Measurements from ENCODE around the gene ZFYVE16.
"Not testable (repeated sequence)": the region's sequence is repeated elsewhere in the genome, so short reads cannot be mapped to it uniquely, and the experiment has no call there.

ZFYVE16 gene

DNA sequence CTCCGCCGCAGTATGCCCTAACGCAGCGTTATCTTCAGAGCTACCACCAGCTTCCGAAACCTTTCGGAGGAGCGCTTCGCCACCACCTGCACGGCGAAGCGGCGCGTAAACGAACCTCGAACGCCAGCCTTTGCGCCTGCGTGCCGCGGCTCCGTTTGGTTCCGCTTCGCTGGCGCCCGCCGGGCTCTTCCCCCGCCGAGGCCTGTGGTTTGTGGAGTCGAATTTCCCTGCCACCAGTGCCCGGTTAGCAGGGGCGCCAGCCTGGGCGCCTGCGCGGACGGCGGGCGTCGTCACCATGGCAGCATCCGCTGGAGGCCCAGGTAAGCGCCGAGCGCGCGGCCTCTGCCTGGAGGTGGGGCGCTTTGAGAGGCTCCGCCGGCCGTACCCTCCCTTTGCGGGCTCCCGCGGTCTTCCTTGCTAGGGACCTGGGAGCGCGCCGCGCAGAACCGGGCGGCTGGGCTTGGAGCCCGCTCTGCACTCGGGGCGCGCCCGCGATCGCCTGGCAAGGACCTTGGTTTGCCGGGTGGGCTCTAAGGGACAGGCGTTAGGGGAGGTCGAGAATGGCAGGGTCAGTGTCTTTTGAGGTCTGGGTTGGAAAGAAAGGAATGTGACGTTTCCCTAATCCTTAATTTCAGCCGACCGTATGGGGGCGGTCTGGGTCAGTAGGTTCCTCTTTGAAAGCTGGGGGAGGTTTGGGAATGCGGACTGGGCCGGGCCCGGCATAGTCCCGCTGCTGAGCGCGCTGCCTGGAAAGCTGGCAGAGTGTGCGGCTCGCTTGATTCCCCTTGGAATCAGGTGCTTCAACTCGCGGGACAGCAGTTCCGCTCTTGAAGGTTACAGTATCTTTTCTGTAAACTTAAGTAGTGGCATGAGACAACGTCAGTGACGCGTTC, 80.2 kb downstream of the ZFYVE16 start, which contains the start of gene FAM151B:
FAM151B (plus strand) TSS at position 272 of the 893 bp plus-strand sequence; CDS start at position 296, 24 bp downstream.
- peak; percentile 29 to 44 for DNase-seq (ENCODE audit: low read depth in 2 of 2)

DNA sequence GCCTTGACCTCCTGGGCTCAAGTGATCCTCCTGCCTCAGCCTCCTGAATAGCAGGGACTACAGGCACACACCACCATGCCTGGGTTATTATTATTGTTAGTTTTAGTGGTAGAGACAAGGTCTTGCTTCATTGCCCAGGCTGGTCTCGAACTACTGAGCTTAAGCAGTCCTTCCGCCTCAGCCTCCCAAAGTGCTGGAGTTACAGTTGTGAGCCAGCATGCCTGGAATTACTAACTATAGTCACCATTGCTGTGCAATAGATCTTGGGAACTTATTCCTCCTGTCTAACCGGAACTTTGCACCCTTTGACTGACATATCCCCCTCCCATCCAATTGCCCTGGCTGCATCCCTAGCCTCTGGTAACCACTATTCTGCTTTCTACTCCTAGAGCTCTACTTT, 83.4 kb downstream of the ZFYVE16 start:
- no peak for DNase-seq (ENCODE audit: low read depth in 2 of 2)

DNA sequence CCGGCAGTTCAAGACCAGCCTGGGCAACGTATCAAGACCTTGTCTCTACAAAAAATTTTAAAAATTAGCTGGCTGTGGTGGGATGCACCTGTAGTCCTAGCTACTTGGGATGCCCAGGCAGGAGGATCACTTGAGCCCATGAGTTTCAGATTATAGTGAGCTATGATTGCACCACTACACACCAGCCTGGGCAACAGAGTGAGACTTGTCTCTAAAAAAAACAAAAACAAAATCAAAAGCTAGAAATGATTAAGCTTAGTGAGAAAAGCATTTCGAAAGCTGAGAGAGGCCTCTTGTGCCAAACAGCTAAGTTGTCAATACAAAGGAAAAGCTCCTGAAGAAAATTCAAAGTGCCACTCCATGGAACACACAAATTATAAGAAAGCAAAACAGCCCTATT, 84.9 kb downstream of the ZFYVE16 start:
- DNase-seq (ENCODE audit: low read depth in 2 of 2) = no peak

DNA sequence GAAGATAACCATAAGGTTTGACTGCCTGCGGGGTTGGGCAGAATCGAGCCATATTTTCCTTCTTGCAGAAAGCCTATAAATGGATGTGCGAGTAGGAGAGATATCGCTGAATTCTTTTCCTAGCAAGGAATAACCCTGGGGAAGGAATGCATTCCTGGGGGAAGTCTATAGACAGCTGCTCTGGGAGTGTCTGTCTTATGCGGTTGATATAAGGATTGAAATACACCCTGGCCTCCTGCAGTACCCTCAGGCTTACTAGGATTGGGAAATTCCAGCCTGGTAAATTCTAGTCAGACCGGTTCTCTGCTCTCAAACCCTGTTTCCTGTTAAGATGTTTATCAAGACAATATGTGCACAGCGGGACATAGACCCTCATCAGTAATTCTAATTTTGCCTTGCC, 85.6 kb downstream of the ZFYVE16 start:
- not testable (repeated sequence) for DNase-seq (ENCODE audit: low read depth in 2 of 2)

DNA sequence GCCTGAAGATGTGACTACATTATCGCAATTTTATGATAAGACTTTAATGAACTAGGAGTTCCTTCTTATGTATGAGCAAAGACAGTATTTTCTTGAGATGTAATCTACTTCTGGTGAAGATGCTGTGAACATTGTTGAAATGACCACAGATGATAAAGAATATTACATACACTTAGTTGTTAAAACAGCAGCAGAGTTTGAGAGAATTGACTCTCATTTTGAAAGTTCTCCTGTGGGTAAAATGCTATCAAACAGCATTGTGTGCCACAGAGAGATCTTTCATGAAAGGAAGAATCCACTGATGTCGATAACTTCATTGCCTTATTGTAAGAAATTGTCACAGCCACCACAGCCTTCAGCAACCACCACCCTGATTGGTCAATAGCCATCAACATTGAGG, 88.0 kb downstream of the ZFYVE16 start:
- DNase-seq (ENCODE audit: low read depth in 2 of 2) = no peak

DNA sequence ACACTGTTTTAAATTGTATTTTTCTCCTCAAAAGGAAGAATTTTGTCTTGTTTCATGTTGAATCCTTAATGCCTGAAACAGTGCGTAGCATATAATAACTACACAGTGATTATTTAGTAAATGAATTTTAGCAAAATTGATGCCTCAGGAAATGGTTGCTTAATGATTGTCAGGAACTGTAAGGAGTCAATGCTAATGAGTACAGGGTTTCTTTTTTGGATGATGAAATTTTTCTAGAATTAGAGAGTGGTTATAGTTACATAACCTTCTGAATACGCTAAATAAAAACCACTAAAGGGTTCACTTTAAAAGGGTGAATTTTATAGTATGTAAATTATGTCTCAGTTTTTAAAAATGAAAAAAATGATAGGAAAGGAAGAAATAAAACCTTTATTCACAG, 94.9 kb downstream of the ZFYVE16 start:
- no peak for DNase-seq (ENCODE audit: low read depth in 2 of 2)

DNA sequence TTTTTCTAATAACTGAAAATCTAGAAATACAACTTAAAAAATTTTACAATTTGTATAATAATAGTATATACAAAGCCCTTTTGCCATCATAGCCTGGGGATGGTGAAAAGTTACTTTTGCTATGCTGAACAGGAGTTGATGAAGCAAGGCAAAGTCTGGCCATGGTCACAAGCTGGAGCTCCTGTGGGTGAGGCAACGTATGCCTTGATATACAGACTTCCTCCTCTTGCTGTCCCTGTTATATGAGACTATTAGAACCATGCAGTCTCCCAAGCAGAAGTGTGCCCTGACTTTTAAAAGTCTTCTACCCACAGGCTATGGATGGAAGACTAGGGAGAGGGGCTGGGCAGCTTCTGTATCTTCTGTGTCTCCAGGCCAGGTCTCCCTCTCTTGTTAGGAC, 95.8 kb downstream of the ZFYVE16 start:
- DNase-seq (ENCODE audit: low read depth in 2 of 2) = no peak

DNA sequence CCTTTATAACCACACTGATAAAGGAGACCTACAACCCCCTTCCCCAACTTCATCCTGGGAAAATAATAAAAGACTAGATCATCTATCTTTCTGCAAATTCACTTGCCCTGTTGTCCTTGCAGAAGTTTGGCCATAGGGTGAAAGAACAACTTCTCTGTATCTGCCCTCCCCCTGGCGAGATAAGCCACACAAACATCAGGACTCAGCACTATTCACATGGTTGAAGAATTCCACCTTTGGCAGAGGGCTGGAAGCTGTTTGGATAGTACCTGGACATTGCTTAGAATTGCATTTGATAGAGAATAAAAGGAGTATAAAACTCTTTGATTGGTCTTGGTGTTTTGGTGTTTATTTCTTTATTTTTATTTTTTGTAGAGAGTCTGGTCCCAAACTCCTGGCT, 97.0 kb downstream of the ZFYVE16 start:
- no peak for DNase-seq (ENCODE audit: low read depth in 2 of 2)

DNA sequence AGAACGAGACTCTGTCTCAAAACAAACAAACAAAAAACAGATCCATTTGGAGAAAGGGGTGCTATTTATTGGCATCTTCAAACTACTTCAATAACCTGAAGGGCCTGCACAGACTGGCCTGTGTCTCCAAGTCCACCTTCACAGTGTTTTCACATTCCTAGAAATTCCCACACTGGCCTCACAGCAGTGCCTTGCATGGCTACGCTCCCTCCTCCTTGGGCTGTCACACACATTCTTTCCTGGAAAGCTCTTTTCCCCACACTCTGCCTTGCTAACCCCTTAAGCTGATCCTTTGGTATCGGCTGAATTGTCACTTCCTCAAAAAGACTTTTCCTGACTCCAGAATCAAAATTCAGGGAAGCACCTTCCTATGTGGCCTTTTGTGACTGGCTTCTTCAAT, 99.8 kb downstream of the ZFYVE16 start:
- no peak for DNase-seq (ENCODE audit: low read depth in 2 of 2)

DNA sequence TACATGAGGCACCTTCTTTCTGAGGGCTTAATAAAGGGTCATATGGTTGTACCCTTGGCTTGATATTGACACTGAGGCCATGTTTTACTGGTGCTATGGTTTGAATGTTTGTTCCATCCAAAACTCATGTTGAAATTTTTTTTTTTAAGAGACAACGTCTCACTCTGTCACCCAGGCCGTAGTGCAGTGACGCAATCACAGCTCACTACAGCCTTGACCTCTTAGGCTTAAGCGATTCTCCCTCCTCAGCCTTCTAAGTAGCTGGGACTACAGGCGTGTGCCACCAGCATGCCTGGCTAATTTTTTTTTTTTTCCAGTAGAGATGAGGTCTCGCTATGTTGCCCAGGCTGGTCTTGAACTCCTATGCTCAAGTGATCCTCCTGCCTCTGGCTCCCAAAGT, 101.0 kb downstream of the ZFYVE16 start:
- DNase-seq (ENCODE audit: low read depth in 2 of 2) = no peak

DNA sequence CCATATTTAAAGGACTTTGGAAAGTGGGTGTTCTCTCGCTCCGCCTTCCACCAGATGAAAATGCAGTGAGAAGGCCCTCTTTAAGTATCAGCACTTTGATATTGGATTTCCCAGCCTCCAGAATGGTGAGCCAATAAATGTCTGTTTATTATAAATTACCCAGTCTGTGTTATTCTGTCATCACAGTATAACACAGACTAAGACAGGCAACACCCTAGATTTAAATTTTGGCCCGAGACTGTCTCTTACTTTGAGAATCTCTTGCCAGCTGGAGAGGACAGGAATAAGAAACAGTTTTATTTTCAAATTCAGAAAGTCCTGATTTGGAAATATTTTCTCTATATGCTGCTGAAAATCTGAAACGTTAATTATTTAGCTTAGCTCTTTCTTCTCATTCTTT, 101.5 kb downstream of the ZFYVE16 start:
- DNase-seq (ENCODE audit: low read depth in 2 of 2) = no peak

DNA sequence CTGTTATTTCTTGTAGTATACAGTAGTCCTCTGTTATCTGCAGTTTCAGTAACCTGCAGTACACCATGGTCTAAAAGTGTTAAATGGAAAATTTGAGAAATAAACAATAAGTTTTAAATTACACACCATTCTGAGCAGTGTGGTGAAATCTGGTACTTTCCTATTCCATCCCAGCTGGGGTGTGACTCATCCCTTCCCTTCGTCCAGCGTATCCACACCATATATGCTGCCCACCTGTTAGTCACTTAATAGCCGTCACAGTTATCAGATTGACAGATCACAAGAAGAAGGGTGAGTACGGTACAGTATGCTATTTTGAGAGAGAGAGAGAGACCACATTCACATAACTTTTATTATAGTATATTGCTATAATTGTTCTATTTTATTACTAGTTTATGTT, 109.0 kb downstream of the ZFYVE16 start:
- DNase-seq (ENCODE audit: low read depth in 2 of 2) = no peak
